OCI-LY7 (cell line): ENCODE results near the gene MALSU1. TPM values are rescaled to one million over a fixed set of nuclear protein-coding genes. Genes with fewer than 3 reads are reported as not detected.
"Not testable (repeated sequence)": the region's sequence is repeated elsewhere in the genome, so short reads cannot be mapped to it uniquely, and the experiment has no call there.

ENCODE experiments used
- BruUV-seq: library from RNA; stranded (reverse); fragments of 400-500 nt; replicated peaks from 2 replicates; lab custom pipeline; 2021; lab: Mats Ljungman, UMichigan
- CTCF ChIA-PET: fragments of 300-600 bp; sonication (Branson Sonifier 250); formaldehyde crosslinking; loops from one replicate; lab custom pipeline; 2022; ENCODE audit warnings: antibody characterized with exemption; ENCODE audit not compliant: unreplicated experiment; lab: Charles Lee
- POLR2A ChIA-PET: fragments of 300-600 bp; sonication (Branson Sonifier 250); formaldehyde crosslinking; loops from one replicate; lab custom pipeline; 2022; ENCODE audit warnings: antibody characterized with exemption; lab: Charles Lee
- DNase-seq: peaks from one replicate; pipeline ENCODE4 v3.0.0-alpha.2; 2015; ENCODE audit warnings: low spot score
- H2AFZ ChIP-seq: fragments of 200-600 bp; sonication (generic), shearing (Covaris generic); 2 replicates; pipeline ENCODE4 v1.6.1; 2014; ENCODE audit warnings: mild to moderate bottlenecking, antibody characterized with exemption, low read length, moderate library complexity
- H3K27ac ChIP-seq: fragments of 200-600 bp; sonication (generic); 2 replicates; pipeline ENCODE4 v1.5.1; 2014; ENCODE audit warnings: mixed run types, low read depth, mild to moderate bottlenecking, moderate library complexity, low read length, inconsistent platforms; ENCODE audit not compliant: poor library complexity, severe bottlenecking
- H3K36me3 ChIP-seq: fragments of 200-600 bp; sonication (generic); 2 replicates; pipeline ENCODE4 v1.6.1; 2014; ENCODE audit warnings: mild to moderate bottlenecking, antibody characterized with exemption, low read length, moderate library complexity, mixed read lengths; ENCODE audit not compliant: insufficient read depth
- H3K4me1 ChIP-seq: fragments of 200-600 bp; sonication (generic); 2 replicates; pipeline ENCODE4 v1.5.1; 2014; ENCODE audit warnings: mild to moderate bottlenecking, low read length; ENCODE audit not compliant: insufficient read depth, poor library complexity, severe bottlenecking
- H3K4me2 ChIP-seq: fragments of 200-600 bp; sonication (generic); 2 replicates; pipeline ENCODE4 v1.6.1; 2014; ENCODE audit warnings: mild to moderate bottlenecking, low read length
- H3K4me3 ChIP-seq: fragments of 200-600 bp; sonication (generic); 2 replicates; pipeline ENCODE4 v1.5.1; 2014; ENCODE audit warnings: mild to moderate bottlenecking, low read depth, low read length; ENCODE audit not compliant: poor library complexity, severe bottlenecking
- H3K79me2 ChIP-seq: fragments of 200-600 bp; sonication (generic); 2 replicates; pipeline ENCODE4 v1.6.1; 2016; ENCODE audit warnings: low read depth, mild to moderate bottlenecking, low read length, moderate library complexity, mixed read lengths; ENCODE audit not compliant: insufficient read depth
- H3K9me2 ChIP-seq: fragments of 200-600 bp; sonication (generic); 2 replicates; pipeline ENCODE4 v1.6.1; 2016; ENCODE audit warnings: mild to moderate bottlenecking, low read length, mixed read lengths; ENCODE audit not compliant: insufficient read depth
- H3K9me3 ChIP-seq: fragments of 200-600 bp; sonication (generic); 2 replicates; pipeline ENCODE4 v1.6.1; 2014; ENCODE audit warnings: mild to moderate bottlenecking, mixed run types, low read length, mixed read lengths
- H4K20me1 ChIP-seq: fragments of 200-600 bp; sonication (generic); 2 replicates; pipeline ENCODE4 v1.6.1; 2014; ENCODE audit warnings: mild to moderate bottlenecking, antibody characterized with exemption, low read length, moderate library complexity, mixed read lengths; ENCODE audit not compliant: insufficient read depth
- CTCF ChIP-seq: fragments of 200-600 bp; sonication (generic); conservative IDR thresholded peaks from 2 replicates; pipeline ENCODE4 v1.5.1; 2014; ENCODE audit warnings: mild to moderate bottlenecking, antibody characterized with exemption, low read length, moderate library complexity, mixed read lengths
- EZH2phosphoT487 ChIP-seq: fragments of 200-600 bp; sonication (generic); IDR thresholded peaks from 2 replicates; pipeline ENCODE4 v1.6.1; 2018; ENCODE audit warnings: low read depth, borderline replicate concordance, mild to moderate bottlenecking, mixed run types, antibody characterized with exemption, low read length, moderate library complexity, mixed read lengths
- intact Hi-C: fragments of 100-400 bp; cut with micrococcal nuclease; formaldehyde crosslinking; loops from one replicate; pipeline ENCODE4 v1.10.0; 2022; ENCODE audit not compliant: unreplicated experiment
- total RNA-seq, 2 experiments: library from RNA; depleted of rRNA in 1 of 2; stranded (reverse); fragments of >200 nt in 1 of 2; shearing (Covaris generic) in 1 of 2; gene quantifications; 2 replicates each; pipeline ENCODE4 v1.2.3, GENCODE V29; 2014 to 2022

Gene MALSU1
- total RNA-seq, 2 experiments from 2014 or later, result 66.4 to 107 TPM

- Histone ChIP-seq H3K4me3 (no peak overlapping the region), H2AFZ (no peak overlapping the region), H3K79me2 (peaks cover 57% of the 10 kb centered on the region; the same call in 1 of the 2 replicates), H3K27ac (no peak overlapping the region), H3K4me1 (no peaks in the 10 kb centered on the region), H4K20me1 (0 out of 2 replicates have a peak, but pooled peaks cover 5% of the 10 kb centered on the region), H3K36me3 (peaks cover 97% of the 10 kb centered on the region), H3K9me2 (no peaks in the 10 kb centered on the region), H3K9me3 (no peaks in the 10 kb centered on the region; the same call in 1 of the 2 replicates), H3K4me2 (no peak overlapping the region)
- BruUV-seq, result no TSS peak
- POLR2A ChIA-PET, result no interaction called here
- intact Hi-C loops, result no loop called here
- no peak for TF ChIP-seq EZH2phosphoT487
- TF ChIP-seq CTCF, result no peak
- CTCF ChIA-PET, result no interaction called here
- no peak for DNase-seq
Observed at GRCh38 chr7:23306936-23307521, 7.9 kb downstream of the MALSU1 start.

GRCh38 chr7:23308754-23309153, 9.6 kb downstream of the MALSU1 start:
- ChIA-PET CTCF (no interaction called here), POLR2A (interaction anchor here (0.8 kb wide), 1 partner anchor 11 kb away, joined by 3 read pairs; no protein-coding TSS in a partner anchor)
- Histone ChIP-seq H2AFZ (no peak overlapping the region), H3K79me2 (peaks cover 41% of the 10 kb centered on the region; the same call in 1 of the 2 replicates), H3K4me1 (no peaks in the 10 kb centered on the region), H4K20me1 (0 out of 2 replicates have a peak, but pooled peaks cover 5% of the 10 kb centered on the region), H3K9me2 (no peaks in the 10 kb centered on the region), H3K4me3 (no peak overlapping the region), H3K9me3 (no peaks in the 10 kb centered on the region; the same call in 1 of the 2 replicates), H3K36me3 (peaks cover 98% of the 10 kb centered on the region), H3K27ac (no peak overlapping the region), H3K4me2 (no peak overlapping the region)
- BruUV-seq, result no TSS peak
- no peak for DNase-seq
- intact Hi-C loops, result no loop called here
- TF ChIP-seq EZH2phosphoT487, result no peak

GRCh38 chr7:23312141-23312540, 13.0 kb downstream of the MALSU1 start:
- H3K4me3 ChIP-seq, H3K27ac ChIP-seq, BruUV-seq, CTCF ChIA-PET, DNase-seq, H3K9me2 ChIP-seq, H2AFZ ChIP-seq, H3K4me2 ChIP-seq, H4K20me1 ChIP-seq, H3K9me3 ChIP-seq, intact Hi-C loops, H3K79me2 ChIP-seq, H3K4me1 ChIP-seq: not testable (repeated sequence)
- H3K36me3 ChIP-seq, result peaks cover 95% of the 10 kb centered on the region
- POLR2A ChIA-PET, result interaction anchor here (0.6 to 1.7 kb wide), 2 partner anchors 46 to 1240 kb away, joined by 3 read pairs; no protein-coding TSS in a partner anchor
